Aorta (tissue), 5 donors: ENCODE data around the gene IL17REL. TPM values are rescaled to one million over a fixed set of nuclear protein-coding genes. Genes with fewer than 3 reads are reported as not detected.

Source experiments
- ATAC-seq: fragments of 200-7000 bp; cut with Tn5 transposase; one replicate; pipeline ENCODE4 v1.9.1; 2022; ENCODE audit warnings: moderate library complexity; ENCODE audit not compliant: low FRiP score
- DNase-seq, 2 donors: peaks; one replicate each; pipeline ENCODE4 v3.0.0-alpha.2; 2020
- H3K27ac ChIP-seq, 2 donors: one replicate each; pipeline ENCODE4 v1.5.1; 2013; ENCODE audit warnings: low read length in 2 of 2, mild to moderate bottlenecking in 2 of 2, moderate library complexity in 2 of 2, control low read depth in 1 of 2, inconsistent platforms in 1 of 2, low read depth in 1 of 2
- H3K27me3 ChIP-seq, 2 donors: one replicate each; pipeline ENCODE4 v1.6.1; 2013; ENCODE audit warnings: control low read depth in 1 of 2, low read length in 1 of 2, mild to moderate bottlenecking in 1 of 2, moderate library complexity in 1 of 2; ENCODE audit not compliant: insufficient read depth in 2 of 2, control insufficient read depth in 1 of 2
- H3K36me3 ChIP-seq, 2 donors: one replicate each; pipeline ENCODE4 v1.6.1; 2013; ENCODE audit warnings: control low read depth in 1 of 2, low read length in 1 of 2, mild to moderate bottlenecking in 1 of 2; ENCODE audit not compliant: insufficient read depth in 2 of 2, control insufficient read depth in 1 of 2
- H3K4me1 ChIP-seq, 2 donors: one replicate each; pipeline ENCODE4 v1.6.1; 2013; ENCODE audit warnings: low read length in 2 of 2, control low read depth in 1 of 2, mild to moderate bottlenecking in 1 of 2, moderate library complexity in 1 of 2; ENCODE audit not compliant: insufficient read depth in 2 of 2, control insufficient read depth in 1 of 2
- H3K4me3 ChIP-seq, 2 donors: one replicate each; pipeline ENCODE4 v1.5.1; 2013; ENCODE audit warnings: low read length in 2 of 2, control low read depth in 1 of 2, mild to moderate bottlenecking in 1 of 2
- H3K9me3 ChIP-seq: one replicate; pipeline ENCODE4 v1.6.1; 2013; ENCODE audit warnings: mild to moderate bottlenecking, low read length; ENCODE audit not compliant: control insufficient read depth
- WGBS, 2 donors: extraction: QIAGEN DNeasy Blood & Tissue Kit; methylation state at CpG; one replicate each; pipeline ENCODE4 v1.1.7; 2013; 5-methylcytosine and 5-hydroxymethylcytosine counted together
- intact Hi-C, 2 donors: fragments of 100-400 bp; cut with DNase I; formaldehyde crosslinking; loops; one replicate each; pipeline versions ENCODE4 v1.14.2 to v1.15.0; 2022
- polyA plus RNA-seq, 2 donors: library from polyadenylated mRNA; stranded (reverse); fragments of 200-250 nt; gene quantifications; one replicate each; pipeline ENCODE4 v1.2.3, GENCODE V29; 2013
- total RNA-seq, 2 donors: library from RNA; stranded (reverse); fragmentation: NEBNext Ultra II Directional; extraction: Animal tissue kit (Norgen Biotek cat#: 25700); gene quantifications; one replicate each; pipeline ENCODE4 v1.2.1, GENCODE V29; 2021
- donor health status: healthy with polysubstance abuse.
- donor health status: Bipolar disorder and iron deficiency.
- donor health status: DM: no; HTN: no; CAD: no.
- donor health status: DM: no; HTN: no; CAD: no.
- donor health status: DM: yes; HTN: yes; CAD: no.

IL17REL gene
- total and polyA plus RNA-seq, 4 donors = 0.05 TPM; not detected in 3

GRCh38 chr22:49955581-49956417 is 56.8 kb downstream of the IL17REL start:
- Histone ChIP-seq H3K4me1 (no peaks in the 10 kb centered on the region), H3K27ac (no peak overlapping the region), H3K36me3 (no peaks in the 10 kb centered on the region), H3K4me3 (no peak overlapping the region), H3K9me3 (no peaks in the 10 kb centered on the region), H3K27me3 (no peaks in the 10 kb centered on the region)
- WGBS, 2 donors = 94% methylated on average over 22 of the region's 22 CpGs
- intact Hi-C loops = no loop called here
- DNase-seq = peak in 1 of 2 donors; percentile 48
- ATAC-seq = no peak

- Histone ChIP-seq H3K9me3 (no peaks in the 10 kb centered on the region), H3K4me1 (no peaks in the 10 kb centered on the region), H3K36me3 (no peaks in the 10 kb centered on the region), H3K27me3 (no peaks in the 10 kb centered on the region), H3K4me3 (no peak overlapping the region), H3K27ac (no peak overlapping the region)
- ATAC-seq (no peak), DNase-seq (peak in 1 of 2 donors; percentile 37)
- intact Hi-C loops = no loop called here
- WGBS, 2 donors = 67 to 74% methylated on average over 15 of the region's 15 CpGs
Measured at GRCh38 chr22:49954991-49955580, 57.5 kb downstream of the IL17REL start.

GRCh38 chr22:49954354-49954753 is 58.2 kb downstream of the IL17REL start:
- Histone ChIP-seq H3K27me3 (no peaks in the 10 kb centered on the region), H3K9me3 (no peaks in the 10 kb centered on the region), H3K36me3 (no peaks in the 10 kb centered on the region), H3K4me1 (no peaks in the 10 kb centered on the region), H3K4me3 (no peak overlapping the region), H3K27ac (no peak overlapping the region)
- WGBS, 2 donors = 48 to 49% methylated on average over 8 of the region's 8 CpGs
- ATAC-seq (no peak), DNase-seq (peak in 1 of 2 donors; percentile 44)
- intact Hi-C loops = no loop called here

GRCh38 chr22:49953680-49954344 is 58.8 kb downstream of the IL17REL start:
- whole genome bisulfite sequencing, 2 donors = 84 to 85% methylated on average over 18 of the region's 18 CpGs
- Histone ChIP-seq H3K4me1 (no peaks in the 10 kb centered on the region), H3K4me3 (no peak overlapping the region), H3K9me3 (no peaks in the 10 kb centered on the region), H3K36me3 (no peaks in the 10 kb centered on the region), H3K27ac (no peak overlapping the region), H3K27me3 (no peaks in the 10 kb centered on the region)
- intact Hi-C loops = no loop called here
- DNase-seq (no peak), ATAC-seq (no peak)

- intact Hi-C loops = no loop called here
- Histone ChIP-seq H3K9me3 (no peaks in the 10 kb centered on the region), H3K4me1 (no peaks in the 10 kb centered on the region), H3K36me3 (no peaks in the 10 kb centered on the region), H3K27me3 (no peaks in the 10 kb centered on the region), H3K27ac (no peak overlapping the region), H3K4me3 (no peak overlapping the region)
- no peak for ATAC-seq
- WGBS, 2 donors = 88 to 89% methylated on average over 20 of the region's 20 CpGs
- no peak for DNase-seq
Measured at GRCh38 chr22:49953027-49953679, 59.4 kb downstream of the IL17REL start.

- 53 to 60% methylated on average over 24 of the region's 24 CpGs for WGBS, 2 donors
- H3K27me3 ChIP-seq = no peaks in the 10 kb centered on the region
- no peaks in the 10 kb centered on the region for H3K9me3 ChIP-seq
- no peak for DNase-seq
- H3K4me3 ChIP-seq = no peak overlapping the region
- H3K4me1 ChIP-seq = no peaks in the 10 kb centered on the region
- H3K27ac ChIP-seq = no peak overlapping the region
- no peaks in the 10 kb centered on the region for H3K36me3 ChIP-seq
- ATAC-seq = no peak
- intact Hi-C loops = no loop called here
Measured at GRCh38 chr22:49951986-49952896, 60.3 kb downstream of the IL17REL start.

GRCh38 chr22:49951678-49951985 is 60.9 kb downstream of the IL17REL start:
- no peak overlapping the region for H3K27ac ChIP-seq
- no peaks in the 10 kb centered on the region for H3K4me1 ChIP-seq
- no peak overlapping the region for H3K4me3 ChIP-seq
- no peaks in the 10 kb centered on the region for H3K27me3 ChIP-seq
- ATAC-seq (no peak), DNase-seq (no peak)
- H3K9me3 ChIP-seq = no peaks in the 10 kb centered on the region
- intact Hi-C loops = no loop called here
- no peaks in the 10 kb centered on the region for H3K36me3 ChIP-seq
- 93 to 94% methylated on average over 4 of the region's 4 CpGs for WGBS, 2 donors
